ENCODE measurements around the gene EP400. TPM values are rescaled to one million over a fixed set of nuclear protein-coding genes. Genes with fewer than 3 reads are reported as not detected.

Gene EP400
- total and polyA plus RNA-seq, 9 of the 15 experiments (the other 6 are each of a cell fraction or from before 2014, with no cell fraction given): 4.5 to 58.0 (median 7.0) TPM

DNA sequence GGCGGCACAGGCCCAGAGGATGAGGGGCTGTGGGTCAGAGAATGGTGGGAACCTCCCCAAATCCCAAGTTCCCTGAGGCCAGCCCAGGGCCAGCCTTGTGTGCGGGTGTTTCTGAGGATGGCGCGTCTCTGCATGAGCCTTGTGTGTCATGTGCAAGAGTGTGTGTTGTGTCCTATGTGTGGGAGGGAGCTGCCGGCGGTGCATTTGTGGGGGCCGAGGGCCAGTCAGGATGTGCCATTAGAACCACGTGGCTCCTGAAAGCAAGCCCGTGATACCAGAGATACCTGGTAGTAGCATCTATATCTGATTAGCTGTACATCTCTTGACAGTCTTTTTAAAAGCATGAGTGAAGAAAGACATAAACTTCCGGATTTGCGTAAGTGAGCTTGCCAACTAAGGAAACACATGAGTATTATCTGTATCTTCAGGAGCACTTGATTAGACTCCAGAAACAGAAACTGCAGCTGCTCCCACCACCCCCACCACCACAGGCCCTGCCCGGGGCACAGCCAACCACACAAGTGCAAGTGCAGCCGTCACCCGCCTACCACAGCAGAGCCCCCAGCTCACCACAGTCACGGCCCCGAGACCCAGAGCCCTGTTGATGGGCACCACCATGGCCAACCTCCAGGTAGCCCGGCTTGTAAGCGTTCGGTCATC lies 175.2 kb downstream of the EP400 start:
- no peaks in the 10 kb centered on the region for H3K27me3 ChIP-seq (ENCODE audit: control insufficient read depth in 2 of 2, insufficient read depth in 2 of 2, low read length in 2 of 2)
- no peak overlapping the region for H3K9ac ChIP-seq (ENCODE audit: insufficient read depth in 1 of 2, low read depth in 2 of 2, low read length in 2 of 2)
- H3K4me3 ChIP-seq: no peak overlapping the region
- intact Hi-C loops (cut with micrococcal nuclease): no loop called here
- H2AFZ ChIP-seq (ENCODE audit: low read depth, low read length): no peak overlapping the region
- whole genome bisulfite sequencing (ENCODE audit: insufficient coverage, low coverage, missing lambda C conversion rate): 94% methylated on average over 14 of the region's 19 CpGs
- ATAC-seq (no peak), DNase-seq (ENCODE audit: extremely low read depth in 1 of 4, low spot score in 3 of 4) (no peak), FAIRE-seq (no peak)
- in situ Hi-C loops (cut with MboI): no loop called here
- peaks cover 90% of the 10 kb centered on the region for H3K36me3 ChIP-seq (ENCODE audit: control insufficient read depth, insufficient read depth, low read length)
- H3K27ac ChIP-seq (ENCODE audit: extremely low read depth, low read depth, low read length): no peak overlapping the region
- TF ChIP-seq PPARD (CRISPR knock-in tag; IDR thresholded peaks at IDR 0.05) (no peak), NUFIP1 (IDR thresholded peaks at IDR 0.05; ENCODE audit: partially characterized antibody) (no peak), CBX3 (IDR thresholded peaks at IDR 0.05; ENCODE audit: borderline replicate concordance in 1 of 2, low read length in 2 of 2) (no peak), GABPB1 (CRISPR knock-in tag; IDR thresholded peaks at IDR 0.05) (no peak), POLR2AphosphoS2 (IDR thresholded peaks at IDR 0.05; ENCODE audit: low read length) (no peak)
- TF ChIP-seq, protein P1, sequence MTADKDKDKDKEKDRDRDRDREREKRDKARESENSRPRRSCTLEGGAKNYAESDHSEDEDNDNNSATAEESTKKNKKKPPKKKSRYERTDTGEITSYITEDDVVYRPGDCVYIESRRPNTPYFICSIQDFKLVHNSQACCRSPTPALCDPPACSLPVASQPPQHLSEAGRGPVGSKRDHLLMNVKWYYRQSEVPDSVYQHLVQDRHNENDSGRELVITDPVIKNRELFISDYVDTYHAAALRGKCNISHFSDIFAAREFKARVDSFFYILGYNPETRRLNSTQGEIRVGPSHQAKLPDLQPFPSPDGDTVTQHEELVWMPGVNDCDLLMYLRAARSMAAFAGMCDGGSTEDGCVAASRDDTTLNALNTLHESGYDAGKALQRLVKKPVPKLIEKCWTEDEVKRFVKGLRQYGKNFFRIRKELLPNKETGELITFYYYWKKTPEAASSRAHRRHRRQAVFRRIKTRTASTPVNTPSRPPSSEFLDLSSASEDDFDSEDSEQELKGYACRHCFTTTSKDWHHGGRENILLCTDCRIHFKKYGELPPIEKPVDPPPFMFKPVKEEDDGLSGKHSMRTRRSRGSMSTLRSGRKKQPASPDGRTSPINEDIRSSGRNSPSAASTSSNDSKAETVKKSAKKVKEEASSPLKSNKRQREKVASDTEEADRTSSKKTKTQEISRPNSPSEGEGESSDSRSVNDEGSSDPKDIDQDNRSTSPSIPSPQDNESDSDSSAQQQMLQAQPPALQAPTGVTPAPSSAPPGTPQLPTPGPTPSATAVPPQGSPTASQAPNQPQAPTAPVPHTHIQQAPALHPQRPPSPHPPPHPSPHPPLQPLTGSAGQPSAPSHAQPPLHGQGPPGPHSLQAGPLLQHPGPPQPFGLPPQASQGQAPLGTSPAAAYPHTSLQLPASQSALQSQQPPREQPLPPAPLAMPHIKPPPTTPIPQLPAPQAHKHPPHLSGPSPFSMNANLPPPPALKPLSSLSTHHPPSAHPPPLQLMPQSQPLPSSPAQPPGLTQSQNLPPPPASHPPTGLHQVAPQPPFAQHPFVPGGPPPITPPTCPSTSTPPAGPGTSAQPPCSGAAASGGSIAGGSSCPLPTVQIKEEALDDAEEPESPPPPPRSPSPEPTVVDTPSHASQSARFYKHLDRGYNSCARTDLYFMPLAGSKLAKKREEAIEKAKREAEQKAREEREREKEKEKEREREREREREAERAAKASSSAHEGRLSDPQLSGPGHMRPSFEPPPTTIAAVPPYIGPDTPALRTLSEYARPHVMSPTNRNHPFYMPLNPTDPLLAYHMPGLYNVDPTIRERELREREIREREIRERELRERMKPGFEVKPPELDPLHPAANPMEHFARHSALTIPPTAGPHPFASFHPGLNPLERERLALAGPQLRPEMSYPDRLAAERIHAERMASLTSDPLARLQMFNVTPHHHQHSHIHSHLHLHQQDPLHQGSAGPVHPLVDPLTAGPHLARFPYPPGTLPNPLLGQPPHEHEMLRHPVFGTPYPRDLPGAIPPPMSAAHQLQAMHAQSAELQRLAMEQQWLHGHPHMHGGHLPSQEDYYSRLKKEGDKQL (CRISPR knock-in tag; IDR thresholded peaks at IDR 0.05; ENCODE audit: borderline replicate concordance): no peak
- TF ChIP-seq, protein P2, sequence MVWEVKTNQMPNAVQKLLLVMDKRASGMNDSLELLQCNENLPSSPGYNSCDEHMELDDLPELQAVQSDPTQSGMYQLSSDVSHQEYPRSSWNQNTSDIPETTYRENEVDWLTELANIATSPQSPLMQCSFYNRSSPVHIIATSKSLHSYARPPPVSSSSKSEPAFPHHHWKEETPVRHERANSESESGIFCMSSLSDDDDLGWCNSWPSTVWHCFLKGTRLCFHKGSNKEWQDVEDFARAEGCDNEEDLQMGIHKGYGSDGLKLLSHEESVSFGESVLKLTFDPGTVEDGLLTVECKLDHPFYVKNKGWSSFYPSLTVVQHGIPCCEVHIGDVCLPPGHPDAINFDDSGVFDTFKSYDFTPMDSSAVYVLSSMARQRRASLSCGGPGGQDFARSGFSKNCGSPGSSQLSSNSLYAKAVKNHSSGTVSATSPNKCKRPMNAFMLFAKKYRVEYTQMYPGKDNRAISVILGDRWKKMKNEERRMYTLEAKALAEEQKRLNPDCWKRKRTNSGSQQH (CRISPR knock-in tag; IDR thresholded peaks at IDR 0.05): no peak
- TF ChIP-seq, protein P3, sequence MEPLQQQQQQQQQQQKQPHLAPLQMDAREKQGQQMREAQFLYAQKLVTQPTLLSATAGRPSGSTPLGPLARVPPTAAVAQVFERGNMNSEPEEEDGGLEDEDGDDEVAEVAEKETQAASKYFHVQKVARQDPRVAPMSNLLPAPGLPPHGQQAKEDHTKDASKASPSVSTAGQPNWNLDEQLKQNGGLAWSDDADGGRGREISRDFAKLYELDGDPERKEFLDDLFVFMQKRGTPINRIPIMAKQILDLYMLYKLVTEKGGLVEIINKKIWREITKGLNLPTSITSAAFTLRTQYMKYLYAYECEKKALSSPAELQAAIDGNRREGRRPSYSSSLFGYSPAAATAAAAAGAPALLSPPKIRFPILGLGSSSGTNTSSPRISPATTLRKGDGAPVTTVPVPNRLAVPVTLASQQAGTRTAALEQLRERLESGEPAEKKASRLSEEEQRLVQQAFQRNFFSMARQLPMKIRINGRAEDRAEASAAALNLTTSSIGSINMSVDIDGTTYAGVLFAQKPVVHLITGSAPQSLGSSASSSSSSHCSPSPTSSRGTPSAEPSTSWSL (CRISPR knock-in tag; IDR thresholded peaks at IDR 0.05; ENCODE audit: borderline replicate concordance): no peak
- H3K9me1 ChIP-seq (ENCODE audit: control insufficient read depth, insufficient read depth, low read length): no peaks in the 10 kb centered on the region
- POLR2A ChIA-PET: no interaction called here
- H3K9me3 ChIP-seq (replicated peaks; ENCODE audit: control insufficient read depth, insufficient read depth, low read depth, low read length): peaks cover 2% of the 10 kb centered on the region
- H3K4me2 ChIP-seq (ENCODE audit: insufficient read depth, low read length): no peak overlapping the region
- CTCF ChIA-PET (ENCODE audit: low intra/inter-chr PET ratio): no interaction called here
- H3K79me2 ChIP-seq (ENCODE audit: control insufficient read depth, insufficient read depth, low read length): no peaks in the 10 kb centered on the region
- H4K20me1 ChIP-seq (replicated peaks; ENCODE audit: control insufficient read depth, insufficient read depth, low read length): no peaks in the 10 kb centered on the region
- no TSS peak for BruUV-seq (replicated peaks)
- H3K4me1 ChIP-seq (replicated peaks in 1 of 2; ENCODE audit: control insufficient read depth in 2 of 2, insufficient read depth in 2 of 2, low read length in 2 of 2): no peaks in the 10 kb centered on the region
